Retina (tissue), 1 donor: ENCODE measurements around the gene MYO5A.
A peak's percentile ranks its signal among the peaks of the same experiment; 100 is the strongest.

ENCODE experiments used
- DNase-seq: peaks from one replicate; pipeline ENCODE4 v3.0.0-alpha.2; 2016

MYO5A gene

DNA sequence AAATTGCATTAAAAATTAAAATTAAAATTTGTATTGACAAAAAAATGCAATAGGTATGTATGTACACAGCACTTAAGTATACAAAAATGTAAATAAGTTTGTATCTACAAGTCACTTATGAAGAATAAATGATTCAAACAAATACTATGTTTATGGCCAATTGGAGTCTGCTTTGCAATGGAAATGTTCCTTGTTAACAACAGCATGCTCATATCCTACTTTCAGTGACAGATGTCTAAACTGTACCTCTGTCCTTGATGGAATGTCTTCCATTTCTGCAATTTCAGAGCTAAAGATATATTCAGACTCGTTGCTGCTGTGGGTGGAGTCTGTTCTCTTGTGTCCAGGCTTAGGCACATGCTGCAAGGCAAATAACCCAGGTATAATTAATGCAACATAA, 169.0 kb downstream of the MYO5A start:
- no peak for DNase-seq

DNA sequence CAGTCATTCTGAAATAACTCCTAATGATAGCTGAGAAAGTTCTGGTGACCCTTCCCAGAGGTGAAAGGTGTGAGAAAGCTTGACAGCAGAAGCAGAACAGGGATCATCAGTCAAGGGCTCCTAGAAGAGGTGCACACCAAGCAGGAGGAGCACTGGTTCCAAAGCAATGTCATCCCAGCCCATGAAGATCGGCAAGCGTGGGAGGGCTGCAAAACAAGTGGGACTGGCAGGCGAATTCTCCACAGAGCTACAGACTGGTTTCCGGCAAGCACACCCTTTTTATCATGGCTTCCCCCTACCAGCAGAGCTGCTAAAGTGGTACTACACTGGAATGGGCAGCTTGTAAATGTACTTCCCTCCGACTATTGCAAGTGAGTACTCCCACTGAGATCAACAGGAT, 170.7 kb downstream of the MYO5A start:
- no peak for DNase-seq

DNA sequence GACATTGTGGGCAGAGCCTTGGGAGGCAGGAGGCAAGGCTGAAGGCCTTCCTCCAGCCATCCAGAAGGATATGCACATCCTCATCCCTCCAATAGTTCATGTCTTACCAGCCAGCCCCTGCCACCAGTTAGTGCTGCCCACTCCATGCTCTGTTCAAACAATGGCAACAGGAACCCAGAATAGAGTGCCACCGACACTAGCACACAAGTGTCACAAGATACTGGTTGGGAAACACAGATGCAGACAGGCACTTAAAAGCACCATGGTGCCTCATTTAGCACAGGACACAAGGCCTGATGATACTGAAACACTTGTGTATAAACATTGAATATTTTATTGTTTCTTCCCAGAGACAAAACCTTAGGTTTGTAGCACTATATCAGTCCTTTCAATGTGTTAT, 176.6 kb downstream of the MYO5A start:
- DNase-seq: no peak

DNA sequence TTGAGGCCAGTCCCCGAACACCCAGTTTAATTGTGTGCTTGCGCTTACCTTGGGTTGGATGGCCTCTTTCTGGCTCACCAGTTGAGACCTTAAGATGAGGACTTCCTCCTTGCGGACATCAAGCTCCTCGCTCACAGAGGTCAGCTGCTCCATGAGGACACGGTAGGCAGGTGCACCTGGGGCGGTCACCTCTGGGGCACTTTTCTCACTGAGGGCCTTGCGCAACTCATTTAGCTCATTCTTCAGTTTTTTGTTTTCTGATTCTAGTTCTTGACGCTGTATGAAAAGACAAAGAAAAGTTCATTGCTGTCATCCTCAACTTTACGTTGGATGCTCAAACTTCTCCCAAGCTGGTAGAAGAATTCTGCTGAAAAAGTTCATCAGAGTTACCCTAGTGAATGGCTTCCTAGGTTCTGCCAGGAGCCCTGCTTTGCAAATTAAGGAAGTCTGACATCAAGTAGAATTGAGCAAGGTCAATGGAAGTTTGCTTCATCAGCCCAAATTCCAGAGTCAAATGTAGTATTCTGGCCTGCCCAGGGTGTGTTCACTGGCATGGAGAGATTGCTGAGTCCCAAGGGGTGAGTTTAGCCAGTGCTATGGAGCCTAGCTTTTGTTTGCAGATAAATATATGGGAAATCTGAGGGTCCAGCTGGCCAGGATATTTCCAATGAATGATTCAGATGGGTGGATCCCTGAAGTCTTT, 177.3 kb downstream of the MYO5A start:
- no peak for DNase-seq

DNA sequence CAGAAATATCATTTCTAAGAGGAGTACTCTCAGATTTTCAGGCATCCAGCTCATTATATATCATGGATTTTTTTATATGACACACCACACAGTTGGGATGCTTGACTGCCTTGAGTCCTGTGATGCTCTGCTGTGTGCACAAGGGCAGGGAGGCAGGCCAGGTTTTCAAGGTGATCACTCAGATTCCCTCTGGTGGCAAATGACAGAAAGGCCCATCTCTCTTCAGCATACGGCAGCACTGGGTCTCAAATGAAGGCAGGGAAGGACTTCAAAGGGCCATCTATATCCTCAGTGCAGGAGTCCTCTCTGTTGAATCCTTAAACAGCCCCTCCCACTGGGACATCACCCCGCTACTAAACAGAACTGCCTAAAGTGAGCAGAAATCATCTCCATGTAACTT, 178.3 kb downstream of the MYO5A start:
- no peak for DNase-seq

DNA sequence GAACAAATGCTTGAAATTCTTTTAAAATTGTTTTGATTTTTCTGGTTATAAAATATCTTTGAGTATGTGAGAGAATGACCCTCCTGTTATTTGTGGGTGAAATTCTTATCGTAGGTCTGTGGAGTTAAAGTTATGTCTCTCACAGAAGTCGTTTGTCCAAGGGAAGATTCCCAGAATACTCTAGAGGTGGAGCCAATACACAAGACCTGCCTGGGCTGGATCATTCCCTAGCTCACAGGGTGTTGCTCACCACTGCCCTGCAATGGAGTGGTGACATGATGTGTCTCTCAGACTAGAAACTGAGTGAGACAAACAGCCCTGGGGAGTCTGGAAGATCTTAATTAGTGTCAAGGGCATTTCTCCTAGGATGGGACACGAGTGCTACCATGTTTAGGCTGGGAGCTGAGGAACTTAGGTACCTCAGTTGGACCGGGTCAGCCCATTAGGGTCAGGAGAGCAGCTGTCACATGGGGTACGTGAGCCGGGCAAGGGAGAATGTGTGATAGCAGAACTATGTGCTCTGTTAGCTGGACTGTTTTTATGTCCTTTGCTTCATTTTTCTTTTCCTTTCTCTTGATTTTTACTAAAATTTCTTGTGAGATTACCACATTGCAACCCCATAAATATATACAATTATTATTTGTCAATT, 179.5 kb downstream of the MYO5A start:
- DNase-seq: no peak

- no peak for DNase-seq
These were observed 180.5 kb downstream of the MYO5A start for GRCh38 chr15:52348056-52348745.

GRCh38 chr15:52344592-52344991, 184.1 kb downstream of the MYO5A start:
- no peak for DNase-seq

DNA sequence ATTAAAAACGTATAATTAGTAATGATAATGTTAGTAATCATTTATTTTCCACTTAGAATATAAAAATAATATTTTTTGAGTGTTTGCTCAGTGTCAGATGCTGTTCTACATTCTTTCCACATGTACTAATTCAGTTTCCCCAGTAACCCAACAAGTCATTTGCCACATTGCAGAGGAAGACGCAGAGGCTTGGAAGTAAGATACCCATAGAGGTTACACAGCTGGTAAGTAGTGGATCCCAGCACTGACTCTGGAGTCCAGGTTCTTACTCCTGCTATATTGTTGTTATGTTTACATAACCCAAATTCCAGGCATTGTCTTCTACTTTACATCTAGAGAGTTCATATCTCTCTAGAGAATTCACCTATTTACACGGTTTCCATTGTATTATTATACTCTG, 184.8 kb downstream of the MYO5A start:
- no peak for DNase-seq

- DNase-seq: peak; percentile 13
These were observed 188.6 kb downstream of the MYO5A start for GRCh38 chr15:52340093-52340492.

- DNase-seq: no peak
These were observed 189.8 kb downstream of the MYO5A start for GRCh38 chr15:52338891-52339290.

DNA sequence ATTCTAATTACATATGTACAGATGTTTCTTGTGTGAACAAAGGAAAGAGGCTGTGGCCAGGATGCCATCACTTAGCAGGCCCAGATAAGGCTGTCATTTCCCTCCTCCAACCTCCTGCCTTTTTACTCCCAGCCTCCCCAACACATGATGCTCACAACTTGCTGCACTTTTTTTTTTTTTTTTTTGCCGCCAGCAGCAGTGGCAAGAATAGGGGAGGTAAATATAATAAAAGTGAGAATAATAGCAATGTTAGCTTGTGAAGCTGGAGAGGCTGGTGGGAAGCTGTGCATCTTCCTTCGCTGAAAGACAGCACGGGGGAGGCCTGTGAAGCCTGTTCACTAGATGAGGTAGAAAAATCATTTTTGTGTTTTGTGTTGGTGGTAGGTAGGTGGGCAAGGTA, 190.6 kb downstream of the MYO5A start:
- no peak for DNase-seq

DNA sequence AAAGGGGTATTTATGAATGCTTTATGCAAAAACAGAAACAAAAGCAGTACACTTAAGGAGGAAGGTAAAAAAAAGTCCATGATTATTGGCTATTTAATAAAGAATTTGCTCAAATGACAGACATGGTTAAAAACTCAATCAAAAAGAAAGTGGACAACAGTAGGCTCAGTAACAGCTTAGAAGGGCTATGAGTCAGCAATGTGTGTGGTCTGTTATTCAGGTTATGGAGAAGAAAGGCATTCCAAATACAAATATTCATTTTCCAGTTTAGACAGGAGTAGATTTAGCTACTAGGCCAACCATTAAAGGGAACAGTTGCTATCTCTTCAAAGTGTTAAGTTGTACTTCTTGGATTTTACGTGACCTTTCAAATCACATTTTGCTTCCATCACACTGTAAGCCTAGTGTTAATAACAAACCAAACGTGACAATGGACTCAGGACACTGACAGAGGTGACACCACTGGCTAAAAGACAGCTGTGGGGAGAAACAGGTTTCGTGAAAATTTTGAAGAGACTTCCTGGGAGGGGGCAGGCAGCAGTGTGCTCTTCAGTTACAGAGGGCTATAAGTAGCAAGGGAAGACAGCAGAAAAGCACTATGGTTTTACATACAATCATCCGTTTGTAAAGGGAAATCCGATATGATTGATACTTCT, 191.4 kb downstream of the MYO5A start:
- DNase-seq: no peak

DNA sequence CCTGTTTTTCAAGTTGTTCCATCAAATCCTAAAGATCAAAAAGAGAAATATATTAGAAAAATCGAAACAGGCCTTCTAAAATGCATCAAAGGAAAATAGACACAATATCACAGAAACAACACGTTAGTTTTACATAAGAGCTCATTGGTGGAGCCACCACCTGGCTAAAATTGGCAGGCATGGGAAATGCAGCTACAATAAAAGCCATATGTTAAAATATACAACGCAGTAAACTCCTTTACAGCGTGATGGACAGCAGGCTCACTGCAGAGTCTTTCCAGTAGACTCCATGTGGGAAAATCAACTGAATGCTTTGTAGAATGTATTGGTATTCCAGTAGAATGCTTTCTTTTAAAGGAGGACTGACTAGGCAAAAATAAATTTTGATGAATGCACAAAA, 192.2 kb downstream of the MYO5A start:
- no peak for DNase-seq

DNA sequence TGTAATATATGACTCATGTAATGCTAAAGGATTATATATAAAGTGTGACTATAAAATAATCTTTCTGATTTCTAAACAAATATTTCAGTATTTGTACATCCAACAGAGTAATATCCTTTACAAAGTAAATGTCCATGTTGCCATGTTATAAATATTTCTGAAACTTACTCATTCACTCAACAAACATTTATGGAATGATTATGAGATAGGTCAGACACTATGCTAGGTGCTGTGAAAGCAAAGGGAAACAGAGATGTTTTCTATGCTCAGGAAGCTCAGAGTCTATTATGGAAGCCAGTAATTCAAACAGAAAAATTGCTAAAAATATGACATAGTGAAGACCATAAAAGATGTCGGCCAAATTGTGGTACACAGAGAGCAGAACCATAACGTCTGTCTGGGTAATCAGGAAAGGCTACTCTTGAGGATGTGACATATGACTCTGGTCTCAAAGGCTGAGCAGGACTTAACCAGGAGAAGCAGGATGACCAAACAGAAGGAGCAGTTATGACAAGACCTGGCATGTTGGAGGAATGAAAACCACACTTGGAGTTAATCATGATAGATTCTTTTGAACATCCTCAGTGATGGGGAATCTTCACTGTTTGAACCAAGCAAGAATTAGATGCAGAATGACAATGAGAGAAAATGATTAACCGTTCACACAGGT, 194.1 kb downstream of the MYO5A start:
- no peak for DNase-seq

GRCh38 chr15:52331490-52332240, 197.0 kb downstream of the MYO5A start:
- DNase-seq: no peak

DNA sequence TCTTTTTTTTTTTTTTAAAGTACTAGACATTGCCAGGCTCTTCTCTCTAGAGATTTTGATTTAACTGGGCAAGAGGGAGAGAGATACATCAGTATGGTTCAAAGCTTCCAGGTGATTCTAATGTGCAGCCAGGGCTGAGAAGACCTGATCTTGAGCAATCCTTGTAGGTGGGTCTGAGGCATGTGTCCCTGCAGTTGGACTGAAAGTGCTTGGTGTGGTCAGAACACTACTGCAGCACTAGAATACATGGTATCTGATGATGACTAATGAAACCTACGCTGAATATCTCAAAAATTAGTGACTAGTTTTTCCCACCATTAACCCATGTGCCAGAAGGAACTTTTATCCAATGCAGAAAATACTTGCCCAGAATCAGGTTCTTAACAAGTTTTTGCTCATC, 198.7 kb downstream of the MYO5A start:
- no peak for DNase-seq

DNA sequence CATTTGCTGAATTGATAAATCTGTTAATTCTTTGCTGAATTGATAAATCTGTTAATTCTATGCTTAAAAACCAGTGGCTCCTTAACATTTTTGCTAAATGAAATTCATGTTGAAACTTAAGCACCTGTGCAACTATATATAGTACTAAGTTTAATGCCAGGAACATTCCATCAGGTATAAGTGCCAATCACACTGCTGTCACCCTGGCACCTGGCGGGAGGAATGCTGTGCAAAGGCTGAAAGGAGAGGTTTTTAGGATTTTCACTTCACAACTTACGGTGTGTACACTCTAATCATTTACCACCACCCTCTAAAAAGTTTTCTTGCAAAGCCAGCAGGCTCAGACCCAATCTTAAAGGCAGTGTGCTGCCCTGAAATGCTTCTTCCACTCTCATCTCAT, 199.5 kb downstream of the MYO5A start:
- DNase-seq: no peak

- no peak for DNase-seq
These were observed 200.0 kb downstream of the MYO5A start for GRCh38 chr15:52328680-52329079.

GRCh38 chr15:52326756-52327155, 201.9 kb downstream of the MYO5A start:
- DNase-seq: no peak

- no peak for DNase-seq
These were observed 204.6 kb downstream of the MYO5A start for GRCh38 chr15:52324109-52324508.

- no peak for DNase-seq
These were observed 209.8 kb downstream of the MYO5A start for GRCh38 chr15:52318729-52319500.
